ENCODE results near the gene ITSN2. TPM values are rescaled to one million over a fixed set of nuclear protein-coding genes. Genes with fewer than 3 reads are reported as not detected.

Gene ITSN2
- total and polyA plus RNA-seq, 8 donors, result 28.7 to 85.6 (median 38.7) TPM

DNA sequence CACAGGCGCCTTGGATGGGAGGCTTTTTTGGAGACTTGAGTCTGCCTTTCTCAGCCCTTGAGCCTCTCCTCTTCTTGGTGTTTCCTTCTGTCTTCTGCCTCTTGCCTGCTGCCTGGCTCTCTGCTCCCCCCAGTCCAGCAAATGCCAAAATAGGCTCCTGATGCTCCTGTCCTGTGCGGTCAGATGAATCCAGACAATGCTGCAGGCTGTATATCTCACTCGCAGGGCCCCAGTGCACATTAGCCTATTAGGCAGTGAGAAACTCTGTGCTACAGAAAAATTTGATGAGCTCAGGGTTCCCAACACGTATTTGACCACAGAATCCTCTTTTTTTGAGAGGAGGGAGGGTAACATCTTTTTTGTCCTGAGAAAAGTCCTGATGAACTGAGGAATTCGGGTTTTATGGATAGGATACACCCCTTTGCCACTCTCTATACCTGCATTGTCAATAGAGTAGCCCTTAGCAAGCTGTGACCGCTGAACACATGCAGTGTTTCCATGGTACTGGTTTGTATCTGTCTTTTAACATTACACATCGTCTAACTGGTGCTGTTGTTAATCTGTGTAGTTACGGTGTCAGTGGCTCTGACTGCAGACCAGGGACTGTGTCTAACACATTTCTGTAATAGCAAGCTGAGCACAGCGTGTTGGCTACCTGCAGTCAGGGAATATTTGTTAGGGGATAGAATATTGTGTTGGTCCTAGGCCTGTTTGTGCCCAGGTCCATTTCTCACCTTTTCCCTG, 134.7 kb downstream of the ITSN2 start:
- intact Hi-C loops (cut with DNase I), result no loop called here
- no peak for TF ChIP-seq CTCF (IDR thresholded peaks at IDR 0.05)
- H3K4me1 ChIP-seq, result no peaks in the 10 kb centered on the region
- H3K9me3 ChIP-seq, result no peaks in the 10 kb centered on the region
- H3K27ac ChIP-seq, result no peak overlapping the region
- DNase-seq (no peak), ATAC-seq (no peak)
- no peak overlapping the region for H3K4me3 ChIP-seq
- H3K36me3 ChIP-seq, result peaks cover 0 to 22% of the 10 kb centered on the region in 2 donors
- no peaks in the 10 kb centered on the region for H3K27me3 ChIP-seq

DNA sequence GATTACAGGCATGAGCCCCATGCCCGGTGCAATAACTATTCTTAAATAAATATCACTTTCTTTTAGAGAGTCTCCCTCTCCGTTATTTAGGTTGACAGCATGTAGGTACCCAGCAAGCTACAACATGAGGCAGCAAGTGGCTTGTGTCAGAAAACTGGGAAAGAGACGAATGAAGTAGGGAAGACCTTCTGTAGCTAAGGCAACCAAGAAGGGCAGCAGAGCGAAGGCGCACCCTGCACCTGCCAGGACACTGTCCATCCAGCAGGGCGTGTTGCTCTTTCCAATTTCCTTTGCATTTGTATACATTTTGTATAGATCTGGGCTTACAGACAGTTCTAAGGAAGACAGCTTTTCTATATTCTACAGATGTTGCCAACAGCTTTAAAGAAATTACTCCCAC, 137.4 kb downstream of the ITSN2 start:
- H3K9me3 ChIP-seq, result no peaks in the 10 kb centered on the region
- no peak overlapping the region for H3K27ac ChIP-seq
- TF ChIP-seq CTCF (IDR thresholded peaks at IDR 0.05), result no peak
- H3K36me3 ChIP-seq, result peaks cover 0 to 50% of the 10 kb centered on the region in 2 donors
- ATAC-seq (no peak), DNase-seq (peak in 1 of 4 donors; percentile 33)
- no peaks in the 10 kb centered on the region for H3K27me3 ChIP-seq
- no peak overlapping the region for H3K4me3 ChIP-seq
- intact Hi-C loops (cut with DNase I), result no loop called here
- H3K4me1 ChIP-seq, result no peaks in the 10 kb centered on the region

DNA sequence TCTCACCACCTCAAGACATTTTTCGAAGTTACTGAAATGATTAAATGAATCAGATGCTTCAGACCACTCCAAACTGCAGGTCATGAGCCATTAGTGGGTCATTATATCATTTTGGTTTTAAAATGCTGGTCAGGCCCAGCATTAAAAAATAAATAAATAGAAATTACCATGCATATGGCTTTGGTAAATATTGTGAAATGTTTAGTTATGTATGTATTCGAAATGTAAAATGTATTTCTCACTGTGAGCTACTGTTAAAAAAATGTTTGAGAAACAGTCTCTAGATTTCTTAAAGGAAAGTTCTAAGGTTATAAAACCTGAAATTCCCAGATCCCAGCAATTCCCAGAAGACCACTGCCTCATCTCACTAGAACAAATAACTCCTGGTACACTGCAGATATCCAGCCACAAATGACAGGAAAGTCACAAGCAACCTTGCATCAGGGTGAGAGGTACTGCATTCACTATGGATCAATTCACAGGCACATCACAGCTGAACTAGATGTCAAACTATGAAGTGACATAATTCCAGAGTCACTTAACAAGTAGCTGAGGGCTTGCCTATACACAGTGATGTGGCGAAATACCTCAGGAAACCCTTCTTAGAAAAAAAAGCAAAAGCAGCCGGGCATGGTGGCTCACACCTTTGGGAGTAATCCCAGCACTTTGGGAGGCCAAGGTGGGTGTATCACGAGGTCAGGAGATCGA, 138.8 kb downstream of the ITSN2 start:
- Histone ChIP-seq H3K27ac (no peak overlapping the region), H3K4me1 (no peaks in the 10 kb centered on the region), H3K27me3 (no peaks in the 10 kb centered on the region), H3K9me3 (no peaks in the 10 kb centered on the region), H3K36me3 (peaks cover 0 to 64% of the 10 kb centered on the region in 2 donors), H3K4me3 (no peak overlapping the region)
- intact Hi-C loops (cut with DNase I), result no loop called here
- TF ChIP-seq CTCF (IDR thresholded peaks at IDR 0.05), result no peak
- ATAC-seq (no peak), DNase-seq (no peak)

- Histone ChIP-seq H3K4me3 (no peak overlapping the region), H3K27ac (no peak overlapping the region), H3K36me3 (peaks cover 0 to 64% of the 10 kb centered on the region in 2 donors), H3K9me3 (no peaks in the 10 kb centered on the region), H3K4me1 (no peaks in the 10 kb centered on the region), H3K27me3 (no peaks in the 10 kb centered on the region)
- peak in 1 of 4 donors; percentile 14 for DNase-seq
- no peak for ATAC-seq
- TF ChIP-seq CTCF (IDR thresholded peaks at IDR 0.05), result no peak
- intact Hi-C loops (cut with DNase I), result no loop called here
Observed at GRCh38 chr2:24220554-24221291, 139.6 kb downstream of the ITSN2 start.

DNA sequence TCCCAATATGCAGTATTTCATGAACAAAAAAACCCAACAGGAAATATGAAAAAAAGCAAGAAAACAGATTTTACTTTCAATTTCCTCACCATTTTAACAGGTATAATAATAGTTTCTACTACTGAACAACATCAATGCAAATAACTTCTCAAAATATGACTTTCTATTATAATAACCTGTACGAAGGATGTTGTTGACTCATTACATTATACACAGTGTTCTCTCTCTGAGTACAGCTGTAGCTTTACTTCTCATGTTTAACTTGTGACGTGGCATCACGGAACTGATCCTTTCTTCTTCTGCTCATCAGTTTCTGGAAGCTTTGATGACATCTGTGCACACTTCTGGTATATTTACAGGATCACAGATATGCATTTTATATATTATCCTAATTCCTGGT, 145.5 kb downstream of the ITSN2 start:
- H3K4me3 ChIP-seq, result no peak overlapping the region
- DNase-seq (no peak), ATAC-seq (no peak)
- H3K27me3 ChIP-seq, result no peaks in the 10 kb centered on the region
- H3K27ac ChIP-seq, result no peak overlapping the region
- H3K36me3 ChIP-seq, result peaks cover 0 to 100% of the 10 kb centered on the region in 2 donors
- H3K9me3 ChIP-seq, result no peaks in the 10 kb centered on the region
- intact Hi-C loops (cut with DNase I), result no loop called here
- H3K4me1 ChIP-seq, result no peaks in the 10 kb centered on the region
- TF ChIP-seq CTCF (IDR thresholded peaks at IDR 0.05), result no peak
